Measurements from ENCODE around the gene MYO3A. TPM values are rescaled to one million over a fixed set of nuclear protein-coding genes. Genes with fewer than 3 reads are reported as not detected.

Gene MYO3A
- total and polyA plus RNA-seq, 4 donors = 0.33 TPM; not detected in 2

- Histone ChIP-seq H3K36me3 (ENCODE audit: control insufficient read depth in 4 of 4, insufficient read depth in 3 of 4, low read depth in 1 of 4, low read length in 3 of 4) (peaks cover 0 to 2% (median 0%) of the 10 kb centered on the region in 4 donors), H3K4me3 (ENCODE audit: low read depth in 1 of 3, low read length in 3 of 3) (no peak overlapping the region), H3K27me3 (ENCODE audit: control insufficient read depth in 4 of 4, insufficient read depth in 4 of 4, low read length in 3 of 4) (peaks cover 10 to 42% (median 25%) of the 10 kb centered on the region in 4 donors), H3K4me1 (ENCODE audit: control insufficient read depth in 4 of 4, insufficient read depth in 4 of 4, low read length in 3 of 4) (peaks cover 9 to 32% (median 17%) of the 10 kb centered on the region in 4 donors), H3K9me3 (ENCODE audit: control insufficient read depth in 4 of 4, low read length in 3 of 4) (no peaks in the 10 kb centered on the region), H3K9ac (ENCODE audit: low read depth in 1 of 2, low read length in 2 of 2) (no peak overlapping the region), H3K27ac (ENCODE audit: low read depth in 1 of 2, low read length in 2 of 2) (no peak overlapping the region)
- 4% methylated on average over 64 of the region's 64 CpGs for WGBS
- DNase-seq (ENCODE audit: low spot score) = no peak
- TF ChIP-seq YY1 (IDR thresholded peaks at IDR 0.05) (no peak), HNF4A (conservative IDR thresholded peaks at IDR 0.05) (no peak), FOXA1 (IDR thresholded peaks at IDR 0.05) (no peak), ZBTB33 (IDR thresholded peaks at IDR 0.05) (no peak), JUND (IDR thresholded peaks at IDR 0.05) (no peak), RAD21 (IDR thresholded peaks at IDR 0.05) (no peak), ATF3 (IDR thresholded peaks at IDR 0.05) (no peak), REST (IDR thresholded peaks at IDR 0.05) (no peak), GABPA (IDR thresholded peaks at IDR 0.05 in 1 of 2, conservative IDR thresholded peaks at IDR 0.05 in 1 of 2) (no peak), EGR1 (IDR thresholded peaks at IDR 0.05; ENCODE audit: low read depth in 2 of 2) (no peak), HNF4G (IDR thresholded peaks at IDR 0.05) (no peak), TAF1 (conservative IDR thresholded peaks at IDR 0.05) (no peak)
These were observed 283.5 kb downstream of the MYO3A start for GRCh38 chr10:26217396-26218086.

- no peak overlapping the region for H3K9ac ChIP-seq (ENCODE audit: low read depth in 1 of 2, low read length in 2 of 2)
- peaks cover 1 to 28% (median 21%) of the 10 kb centered on the region in 4 donors for H3K27me3 ChIP-seq (ENCODE audit: control insufficient read depth in 4 of 4, insufficient read depth in 4 of 4, low read length in 3 of 4)
- no peak for DNase-seq (ENCODE audit: low spot score)
- H3K9me3 ChIP-seq (ENCODE audit: control insufficient read depth in 4 of 4, low read length in 3 of 4) = no peaks in the 10 kb centered on the region
- TF ChIP-seq ZBTB33 (IDR thresholded peaks at IDR 0.05) (no peak), FOXA1 (IDR thresholded peaks at IDR 0.05) (no peak), YY1 (IDR thresholded peaks at IDR 0.05) (no peak), REST (IDR thresholded peaks at IDR 0.05) (no peak), SP1 (IDR thresholded peaks at IDR 0.05) (no peak), FOXA2 (IDR thresholded peaks at IDR 0.05) (no peak), RAD21 (IDR thresholded peaks at IDR 0.05) (no peak), RXRA (IDR thresholded peaks at IDR 0.05) (no peak), TAF1 (conservative IDR thresholded peaks at IDR 0.05) (no peak)
- peaks cover 0 to under 1% (median 0%) of the 10 kb centered on the region in 4 donors for H3K36me3 ChIP-seq (ENCODE audit: control insufficient read depth in 4 of 4, insufficient read depth in 3 of 4, low read depth in 1 of 4, low read length in 3 of 4)
- peaks cover 9 to 32% (median 17%) of the 10 kb centered on the region in 4 donors for H3K4me1 ChIP-seq (ENCODE audit: control insufficient read depth in 4 of 4, insufficient read depth in 4 of 4, low read length in 3 of 4)
- H3K27ac ChIP-seq (ENCODE audit: low read depth in 1 of 2, low read length in 2 of 2) = no peak overlapping the region
- H3K4me3 ChIP-seq (ENCODE audit: low read depth in 1 of 3, low read length in 3 of 3) = no peak overlapping the region
- WGBS = 61% methylated on average over 1 of the region's 1 CpG
These were observed 285.6 kb downstream of the MYO3A start for GRCh38 chr10:26219676-26220075.

Data from liver (tissue), 9 donors.